Skin epidermis (tissue), 12 donors: ENCODE measurements around the gene CNN1.

Source experiments
- H3K27ac ChIP-seq, 21 experiments: fragments of 200-600 bp; sonication (generic) in 11 of 21; one replicate each; pipeline ENCODE4 v1.5.0; 2020; ENCODE audit warnings: mild to moderate bottlenecking in 3 of 21, inconsistent platforms in 2 of 21, moderate library complexity in 2 of 21
- H3K4me3 ChIP-seq, 7 experiments: fragments of 200-600 bp; sonication (generic) in 2 of 7; one replicate each; pipeline ENCODE4 v1.5.0; 2020; ENCODE audit warnings: inconsistent platforms in 2 of 7, mild to moderate bottlenecking in 2 of 7, moderate library complexity in 1 of 7

The CNN1 gene

DNA sequence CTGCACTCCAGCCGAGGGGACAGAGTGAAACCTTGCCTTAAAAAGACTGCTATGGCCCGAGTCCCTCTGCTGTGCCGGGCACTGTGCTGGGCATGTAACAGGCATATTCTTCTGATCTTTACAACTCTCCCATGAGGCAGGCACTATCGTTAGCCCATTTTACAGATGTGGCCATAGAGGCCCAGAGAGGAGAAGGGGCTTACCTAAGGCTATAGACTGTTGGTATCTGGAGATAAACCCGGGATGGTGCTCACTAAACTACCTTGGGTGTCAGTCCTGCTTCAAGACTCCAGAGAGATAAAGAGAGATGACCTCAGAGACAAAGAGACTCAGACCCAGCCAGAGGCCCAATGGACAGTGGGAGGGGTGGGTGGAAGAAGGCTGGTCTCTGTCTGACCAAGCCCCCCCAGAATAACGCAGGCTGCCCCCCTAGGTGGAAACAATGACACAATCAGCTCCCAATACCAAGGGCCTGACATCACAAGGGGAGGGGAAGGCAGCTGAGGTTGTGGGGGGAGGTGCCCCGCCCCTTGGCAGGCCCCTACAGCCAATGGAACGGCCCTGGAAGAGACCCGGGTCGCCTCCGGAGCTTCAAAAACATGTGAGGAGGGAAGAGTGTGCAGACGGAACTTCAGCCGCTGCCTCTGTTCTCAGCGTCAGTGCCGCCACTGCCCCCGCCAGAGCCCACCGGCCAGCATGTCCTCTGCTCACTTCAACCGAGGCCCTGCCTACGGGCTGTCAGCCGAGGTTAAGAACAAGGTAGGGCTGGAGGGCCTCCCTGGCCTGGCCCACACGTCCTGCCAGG is at the start of gene CNN1:
Gene CNN1, plus strand, starts transcription at position 620 of the 805 bp plus-strand sequence. Its CDS starts 77 bp downstream, at position 697.
- Histone ChIP-seq H3K27ac (peak within 1 kb of the TSS in 4 of 21 experiments; percentile 8 to 63 (median 28)), H3K4me3 (peak within 1 kb of the TSS in 2 of 7 experiments; percentile 6 to 11)

- H3K27ac ChIP-seq: no peak overlapping the region
- no peak overlapping the region for H3K4me3 ChIP-seq
These were observed 49.3 kb upstream of the CNN1 start for GRCh38 chr19:11489378-11489777.

DNA sequence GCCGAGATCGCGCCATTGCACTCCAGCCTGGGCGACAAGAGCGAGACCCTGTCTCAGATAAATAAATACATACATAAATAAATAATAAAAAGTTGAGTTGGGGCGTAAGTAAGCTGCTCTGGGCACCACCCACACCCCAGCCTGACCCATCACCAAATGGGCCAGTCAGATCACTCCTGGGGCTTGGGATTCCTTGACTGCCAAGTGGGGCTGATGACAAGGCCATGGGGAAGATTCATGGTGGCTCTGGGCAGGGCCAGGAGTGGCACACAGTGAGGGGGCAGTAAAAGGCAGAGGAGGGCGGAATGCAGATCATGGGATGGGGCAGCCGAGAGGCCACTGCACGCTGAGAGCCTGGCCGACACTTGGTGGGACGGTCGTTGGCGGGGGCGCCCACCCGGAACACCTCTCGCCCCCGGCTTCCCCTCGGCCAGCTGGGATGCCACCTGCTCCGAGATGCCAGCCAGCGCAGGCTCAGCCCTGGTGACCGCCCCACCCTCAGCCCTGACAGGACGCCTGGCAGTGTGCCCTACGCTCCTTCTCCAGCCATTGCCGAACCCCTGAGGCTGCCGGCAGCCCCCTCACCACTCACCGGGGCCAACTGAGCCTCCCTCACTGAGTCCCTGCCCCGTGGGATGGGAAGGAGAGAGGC is 43.9 kb upstream of the CNN1 start:
- Histone ChIP-seq H3K4me3 (no peak overlapping the region), H3K27ac (no peak overlapping the region)

DNA sequence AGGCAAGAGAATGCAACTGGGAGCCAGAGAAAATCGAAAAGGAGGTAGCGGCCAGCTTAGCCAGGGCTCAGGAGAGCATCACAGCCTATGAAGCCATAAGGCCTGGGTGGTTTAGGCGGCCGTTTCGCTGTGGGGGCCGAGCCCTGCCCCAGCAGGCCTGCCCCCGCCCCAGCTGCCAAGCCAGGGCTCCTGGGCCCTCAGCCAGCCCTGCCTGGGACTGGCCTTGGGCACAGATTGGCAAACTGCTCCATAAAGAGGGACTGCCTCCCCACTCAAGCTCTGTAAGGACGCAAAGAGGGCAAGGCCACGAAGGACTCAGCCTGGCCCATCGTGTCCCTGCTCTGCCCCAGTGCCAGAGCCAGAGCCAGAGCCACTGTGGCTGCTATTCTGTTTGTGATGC is 43.2 kb upstream of the CNN1 start:
- Histone ChIP-seq H3K27ac (no peak overlapping the region), H3K4me3 (no peak overlapping the region)

- Histone ChIP-seq H3K4me3 (no peak overlapping the region), H3K27ac (no peak overlapping the region)
These were observed 42.8 kb upstream of the CNN1 start for GRCh38 chr19:11495885-11496284.

DNA sequence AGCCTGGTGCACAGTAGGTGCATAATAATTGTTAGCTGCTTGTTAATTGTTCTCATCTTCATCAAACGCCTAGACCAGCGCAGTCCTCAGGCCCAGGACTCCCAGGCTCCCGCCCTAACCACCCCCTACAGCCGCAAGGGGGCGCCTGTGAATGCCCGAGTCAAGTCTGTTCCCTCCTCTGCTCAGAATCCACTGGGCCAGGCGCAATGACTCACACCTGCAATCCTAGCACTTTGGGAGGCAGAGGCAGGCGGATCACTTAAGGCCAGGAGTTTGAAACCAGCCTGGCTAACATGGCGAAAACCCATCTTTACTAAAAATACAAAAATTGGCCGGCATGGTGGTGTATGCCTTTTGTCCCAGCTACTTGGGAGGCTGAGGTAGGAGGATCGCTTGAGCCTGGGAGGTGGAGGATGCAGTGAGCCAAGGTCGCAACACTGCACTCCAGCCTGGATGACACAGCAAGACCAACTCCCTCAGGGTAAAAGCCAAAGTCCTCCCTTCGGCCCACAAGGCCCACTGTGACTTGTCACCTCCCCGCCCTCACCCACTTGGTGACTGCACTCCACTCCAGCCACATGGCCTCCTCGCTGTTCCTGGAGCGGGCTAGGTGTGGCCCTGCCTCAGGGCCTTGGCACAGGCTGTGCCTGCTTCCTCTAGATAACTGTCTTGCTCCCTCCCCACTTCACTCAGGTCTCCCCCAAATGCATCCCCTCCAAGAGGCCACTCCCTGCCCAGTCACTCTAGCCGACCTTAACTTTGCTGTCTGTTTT is 42.1 kb upstream of the CNN1 start:
- Histone ChIP-seq H3K4me3 (no peak overlapping the region), H3K27ac (no peak overlapping the region)

DNA sequence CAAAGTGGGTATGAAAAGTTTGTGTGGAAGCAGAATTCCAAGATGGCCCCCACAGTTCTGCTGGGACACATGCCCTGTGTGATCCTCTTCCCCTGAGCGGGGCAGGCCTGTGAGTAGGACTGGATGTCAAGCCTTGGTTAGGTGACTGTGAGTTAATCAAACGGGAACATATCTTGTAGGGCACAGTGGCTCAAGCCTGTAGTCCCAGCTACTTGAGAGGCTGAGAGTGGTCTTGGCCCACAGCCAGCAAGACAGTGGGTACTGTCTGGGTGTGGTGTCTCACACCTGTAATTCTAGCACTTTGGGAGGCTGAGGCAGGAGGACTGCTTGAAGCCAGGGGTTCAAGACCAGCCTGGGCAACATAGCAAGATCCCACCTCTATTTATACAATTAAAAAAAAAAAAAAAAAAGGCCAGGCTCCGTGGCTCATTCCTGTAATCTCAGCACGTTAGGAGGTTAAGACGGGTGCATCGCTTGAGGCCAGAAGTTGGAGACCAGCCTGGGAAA is 39.4 kb upstream of the CNN1 start:
- Histone ChIP-seq H3K27ac (no peak overlapping the region), H3K4me3 (no peak overlapping the region)

- H3K27ac ChIP-seq: no peak overlapping the region
These were observed 38.7 kb upstream of the CNN1 start for GRCh38 chr19:11499890-11500420.

DNA sequence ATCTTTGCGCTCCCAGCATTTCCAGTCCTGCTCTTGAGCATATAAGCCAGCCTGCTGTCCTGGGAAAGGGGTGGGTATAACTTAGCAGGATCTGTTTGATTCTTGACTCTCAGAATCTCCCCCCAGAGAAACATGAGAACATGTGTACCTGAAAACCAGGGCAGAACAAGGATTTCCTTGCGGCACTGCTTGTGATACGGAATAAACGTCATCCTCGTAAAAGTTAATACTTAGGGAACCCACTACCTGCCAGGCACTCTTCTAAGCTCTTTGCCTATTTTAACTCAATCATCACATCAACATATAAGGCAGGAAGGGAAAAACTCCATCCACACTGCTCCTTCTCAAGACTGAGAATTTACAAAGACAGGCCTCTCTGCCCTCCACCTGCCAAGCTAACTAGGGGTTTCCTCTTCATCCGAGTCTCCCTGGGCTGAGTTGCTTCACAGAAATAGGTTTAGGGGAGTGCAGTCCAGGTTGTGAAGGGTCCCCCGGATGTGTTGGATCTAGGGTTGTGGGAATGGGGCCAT is 34.1 kb upstream of the CNN1 start:
- Histone ChIP-seq H3K4me3 (peak overlapping the region; percentile 81 to 99 (median 96)), H3K27ac (peak overlapping the region in 12 of 21 experiments; percentile 88 to 99 (median 97))

More at GRCh38 chr19:11499890-11500420, 38.7 kb upstream of the CNN1 start:
- no peak overlapping the region for H3K4me3 ChIP-seq

GRCh38 chr19:11505032-11505503 is 33.6 kb upstream of the CNN1 start:
- Histone ChIP-seq H3K4me3 (peak overlapping the region; percentile 81 to 99 (median 96)), H3K27ac (peak overlapping the region; percentile 88 to 99 (median 96))

DNA sequence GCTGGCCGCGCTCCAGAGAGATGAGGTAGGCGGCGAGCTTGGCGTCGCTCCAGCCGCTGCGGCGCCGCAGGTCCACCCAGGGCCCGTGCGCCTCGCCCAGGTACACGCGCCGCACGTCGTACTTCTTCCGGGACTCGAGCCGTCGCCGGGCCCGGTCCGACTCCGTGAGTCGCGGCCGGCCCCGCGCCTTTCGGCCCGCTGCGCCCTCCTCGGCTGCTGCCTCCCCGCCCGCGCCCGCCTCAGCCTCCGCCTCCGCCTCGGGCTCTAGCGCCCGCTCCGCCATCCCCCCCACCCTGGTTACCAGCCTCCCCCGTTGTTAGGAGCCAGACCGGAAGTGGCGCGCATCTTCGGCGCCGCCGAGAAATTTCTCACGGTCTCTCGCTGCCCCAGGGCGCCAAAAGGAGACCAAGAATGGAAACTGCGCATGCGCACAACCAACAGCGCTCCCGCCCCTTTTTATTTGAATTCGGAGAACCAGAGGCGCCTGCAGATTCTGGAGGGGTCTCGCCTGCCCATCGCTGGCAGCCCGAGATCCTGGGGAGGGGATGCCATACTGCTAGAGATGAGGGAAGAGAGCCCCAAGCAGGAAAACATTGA is 33.0 kb upstream of the CNN1 start, which contains the start of gene ZNF653:
Gene ZNF653, minus strand, starts transcription at position 336 of the 597 bp plus-strand sequence. Its CDS starts 53 bp downstream, at position 283.
- Histone ChIP-seq H3K4me3 (peak within 1 kb of the TSS; percentile 81 to 99 (median 96)), H3K27ac (peak within 1 kb of the TSS; percentile 88 to 99 (median 96))

DNA sequence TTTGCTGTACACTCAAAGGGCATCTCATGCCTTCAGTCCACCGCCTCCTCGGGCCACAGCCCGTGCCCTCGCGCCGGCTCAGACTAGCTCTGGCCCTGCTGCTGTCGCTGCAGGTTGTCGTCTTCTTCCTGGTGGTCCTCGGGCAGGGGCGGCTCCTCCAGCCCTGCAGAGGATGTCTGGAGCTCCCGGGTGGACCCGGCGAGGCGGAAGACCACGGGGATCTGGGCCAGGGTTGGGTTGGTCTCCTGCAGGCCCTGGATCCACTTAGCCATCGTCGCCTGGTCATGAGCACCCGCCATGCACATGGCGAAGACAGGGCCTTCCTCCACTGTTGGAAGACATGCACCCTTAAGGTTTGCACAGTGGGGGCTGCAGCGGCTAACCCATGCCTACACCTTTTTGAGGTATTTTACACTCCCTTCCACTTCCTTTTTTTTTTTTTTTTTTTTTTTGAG is 32.5 kb upstream of the CNN1 start:
- peak overlapping the region; percentile 81 to 99 (median 96) for H3K4me3 ChIP-seq
- H3K27ac ChIP-seq: peak overlapping the region in 19 of 21 experiments; percentile 88 to 99 (median 96)

DNA sequence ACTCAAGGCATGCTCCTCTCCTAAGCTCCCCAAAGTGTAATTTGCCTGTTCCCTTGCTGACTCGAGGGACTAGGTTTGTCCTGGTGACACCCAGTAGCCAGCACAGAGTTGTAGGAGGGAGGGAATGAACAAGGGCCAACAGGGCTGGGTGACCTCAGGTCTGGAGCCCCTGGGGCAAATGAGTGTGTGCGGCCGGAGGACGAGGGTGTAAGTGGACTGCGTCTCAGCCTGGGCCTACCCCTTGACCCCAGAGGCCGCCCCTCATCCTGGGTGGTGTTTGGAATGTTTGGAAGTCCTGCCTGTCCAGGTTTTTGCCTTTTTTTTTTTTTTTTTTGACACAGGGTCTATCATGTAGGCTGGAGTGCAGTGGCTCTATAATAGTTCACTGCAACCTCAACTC is 31.7 kb upstream of the CNN1 start:
- H3K4me3 ChIP-seq: no peak overlapping the region
- H3K27ac ChIP-seq: no peak overlapping the region

- no peak overlapping the region for H3K27ac ChIP-seq
- no peak overlapping the region for H3K4me3 ChIP-seq
These were observed 31.1 kb upstream of the CNN1 start for GRCh38 chr19:11507370-11508078.

GRCh38 chr19:11510444-11510843 is 28.2 kb upstream of the CNN1 start:
- no peak overlapping the region for H3K4me3 ChIP-seq
- H3K27ac ChIP-seq: no peak overlapping the region

DNA sequence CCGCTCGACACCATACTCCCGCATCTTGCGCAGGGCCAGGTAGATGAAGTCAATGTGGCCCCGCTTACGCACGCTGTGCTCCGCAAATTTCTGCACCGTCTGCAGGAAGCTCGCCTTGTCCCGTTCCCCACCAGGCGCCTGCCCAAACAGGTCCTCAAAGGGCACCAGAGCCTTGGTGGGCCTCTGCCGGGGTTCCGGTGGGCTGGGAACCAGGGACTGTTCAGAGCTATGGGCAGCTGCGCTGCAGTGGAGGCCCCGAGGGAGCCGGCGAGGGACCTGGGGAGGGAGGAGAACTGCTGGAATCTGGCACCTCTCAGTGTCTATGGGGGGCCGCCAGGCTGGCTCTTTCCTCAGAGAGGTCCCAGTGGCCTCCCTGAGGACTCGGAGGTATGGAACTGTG is 24.7 kb upstream of the CNN1 start:
- Histone ChIP-seq H3K4me3 (no peak overlapping the region), H3K27ac (no peak overlapping the region)

GRCh38 chr19:11519138-11519537 is 19.5 kb upstream of the CNN1 start:
- Histone ChIP-seq H3K27ac (no peak overlapping the region), H3K4me3 (no peak overlapping the region)
